GM19351 (cell line): ENCODE data around the gene VEGFB.

Experiments
- ATAC-seq: cut with Tn5 transposase; IDR thresholded peaks from one replicate; pipeline ENCODE4 v1.9.1; 2021; ENCODE audit warnings: mild to moderate bottlenecking, moderate library complexity; ENCODE audit not compliant: unreplicated experiment

The VEGFB gene

GRCh38 chr11:64276653-64277431 is 42.5 kb downstream of the VEGFB start:
- ATAC-seq, result no peak

DNA sequence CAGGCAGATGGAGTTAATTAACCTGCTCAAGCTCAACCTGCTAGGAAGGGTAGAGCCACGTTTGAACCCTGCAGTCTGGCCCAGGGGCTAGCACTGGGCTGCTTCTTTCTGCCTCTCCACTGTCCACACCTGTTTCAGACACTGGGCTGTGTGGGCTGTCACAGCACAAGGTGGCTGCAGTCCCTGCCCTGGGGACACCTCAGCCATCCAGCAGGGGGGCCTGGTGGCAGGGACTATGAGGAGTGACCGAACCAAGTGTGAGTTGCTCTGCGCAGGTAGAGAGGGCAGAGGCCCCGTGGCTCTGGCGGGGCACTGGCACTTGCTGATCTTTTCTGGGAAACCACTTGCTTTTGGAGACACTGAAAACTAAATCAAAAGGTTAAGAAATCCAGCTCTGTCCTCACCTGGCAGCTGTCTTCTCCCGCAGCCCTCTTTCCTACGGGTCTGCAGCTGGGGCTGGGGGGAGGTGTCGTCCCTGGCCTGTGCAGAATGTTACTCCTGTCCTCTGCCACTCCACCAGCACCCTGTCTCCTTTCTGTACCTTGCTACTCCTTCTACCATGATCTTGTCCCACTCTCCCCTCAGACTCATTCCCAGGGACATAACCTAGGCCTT is 44.3 kb downstream of the VEGFB start:
- no peak for ATAC-seq

GRCh38 chr11:64281957-64282770 is 47.8 kb downstream of the VEGFB start:
- no peak for ATAC-seq

DNA sequence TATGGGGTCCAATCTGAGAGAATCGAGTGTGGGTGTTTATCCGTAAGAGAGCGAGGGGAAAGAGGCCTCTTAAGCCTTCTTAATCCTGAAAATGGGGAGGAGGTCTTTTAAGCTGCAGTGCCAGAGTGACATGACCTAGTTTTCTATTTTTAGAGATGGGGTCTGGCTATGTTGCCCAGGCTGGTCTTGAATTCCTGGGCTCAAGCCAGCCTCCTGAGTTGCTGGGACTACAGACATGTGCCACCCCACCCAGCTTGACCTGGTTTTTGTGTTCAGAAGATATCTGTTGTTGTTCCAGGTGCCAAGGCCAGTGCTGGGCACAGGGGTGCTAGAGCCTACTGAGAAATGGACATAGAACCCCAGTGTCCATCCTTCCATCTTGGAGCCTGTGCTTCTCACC is 48.7 kb downstream of the VEGFB start:
- no peak for ATAC-seq

- ATAC-seq, result peak; percentile 78
These were observed 49.9 kb downstream of the VEGFB start, which contains the start of gene BAD for GRCh38 chr11:64284048-64284961. Gene BAD (minus strand): TSS chr11:64284665. CDS start chr11:64284368, 297 bp downstream.

DNA sequence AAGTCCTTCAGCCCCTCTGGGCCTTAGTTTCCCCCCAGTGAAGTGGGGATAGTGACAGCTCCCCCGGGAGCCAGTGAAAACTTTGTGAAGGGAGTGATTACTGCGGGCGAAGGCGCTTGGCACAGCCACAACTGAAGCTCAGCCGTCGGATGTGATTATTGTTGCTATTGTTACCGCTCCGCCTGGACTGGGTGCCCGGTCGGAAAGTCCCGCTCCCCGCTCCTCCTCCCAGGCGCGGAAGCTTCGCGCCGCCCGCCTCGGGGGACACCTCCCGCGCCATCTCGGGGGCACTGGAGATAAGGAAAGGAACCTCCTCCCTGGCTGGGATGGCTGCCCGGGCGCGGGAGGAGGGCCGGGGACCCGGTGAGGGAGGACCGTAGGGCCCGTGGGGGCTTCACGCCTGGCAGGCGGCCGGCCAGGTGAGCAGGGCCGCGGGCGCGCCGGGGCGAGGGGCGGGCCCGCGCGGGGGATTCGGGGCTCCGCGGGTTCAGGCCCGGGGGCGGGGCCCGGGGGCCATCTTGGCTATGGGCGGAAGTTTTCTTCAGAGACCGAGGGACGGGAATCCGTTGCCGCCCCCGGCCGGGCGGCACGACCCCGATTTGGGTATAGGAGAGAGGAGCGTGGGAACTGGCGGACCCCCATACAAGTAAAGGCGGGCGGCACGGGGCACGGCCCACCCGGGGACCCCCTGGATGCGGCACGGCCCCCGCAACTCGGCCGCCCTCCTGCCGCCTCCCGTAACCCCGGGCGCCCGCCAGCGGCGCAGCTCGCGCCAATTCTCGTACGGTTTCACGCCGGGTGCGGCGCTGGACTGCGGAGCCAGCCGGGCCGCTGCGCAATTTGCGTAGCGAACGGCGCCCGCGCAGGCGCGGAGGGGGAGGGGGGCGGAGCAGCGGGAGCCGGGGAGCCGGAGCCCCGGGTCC is 50.8 kb downstream of the VEGFB start, which contains the start of gene GPR137:
GPR137 (plus strand) TSS at position 887 of the 923 bp plus-strand sequence. CDS start 677 bp downstream, outside the sequence.
- peak; percentile 57 for ATAC-seq

DNA sequence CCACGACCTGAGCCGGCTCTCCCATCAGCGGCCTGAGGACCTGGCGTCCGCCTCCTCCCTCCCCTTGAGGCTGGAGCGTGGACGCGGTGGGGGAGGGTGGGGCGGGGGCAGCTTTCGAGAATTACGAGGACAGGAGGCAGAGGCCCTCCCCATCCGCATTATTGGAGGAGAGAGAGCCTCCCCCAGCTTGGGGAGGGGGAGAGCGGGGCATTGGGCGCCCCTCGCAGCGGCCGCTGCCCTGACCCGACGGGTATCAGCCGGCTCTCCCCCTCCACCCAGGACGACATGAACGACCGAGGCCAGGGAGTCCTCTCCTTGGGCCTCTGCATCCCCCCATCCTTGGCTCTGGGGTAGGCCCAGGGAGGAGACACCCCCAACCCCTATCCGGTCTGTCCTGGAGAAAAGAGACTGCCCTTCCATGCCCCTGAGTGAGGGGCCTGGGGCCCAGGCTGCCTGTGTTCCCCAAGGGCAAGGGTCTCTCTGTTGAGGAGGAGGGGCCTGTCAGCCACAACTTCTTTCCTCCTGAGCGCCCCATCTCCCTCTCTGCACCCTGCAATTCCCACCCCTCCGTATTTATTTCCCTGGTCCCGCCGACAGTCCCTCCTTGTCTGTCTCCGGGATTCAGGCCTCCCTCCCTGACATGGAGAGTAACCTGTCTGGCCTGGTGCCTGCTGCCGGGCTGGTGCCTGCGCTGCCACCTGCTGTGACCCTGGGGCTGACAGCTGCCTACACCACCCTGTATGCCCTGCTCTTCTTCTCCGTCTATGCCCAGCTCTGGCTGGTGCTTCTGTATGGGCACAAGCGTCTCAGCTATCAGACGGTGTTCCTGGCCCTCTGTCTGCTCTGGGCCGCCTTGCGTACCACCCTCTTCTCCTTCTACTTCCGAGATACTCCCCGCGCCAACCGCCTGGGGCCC is 51.8 kb downstream of the VEGFB start:
- no peak for ATAC-seq

GRCh38 chr11:64286801-64287159 is 52.4 kb downstream of the VEGFB start:
- ATAC-seq, result no peak

DNA sequence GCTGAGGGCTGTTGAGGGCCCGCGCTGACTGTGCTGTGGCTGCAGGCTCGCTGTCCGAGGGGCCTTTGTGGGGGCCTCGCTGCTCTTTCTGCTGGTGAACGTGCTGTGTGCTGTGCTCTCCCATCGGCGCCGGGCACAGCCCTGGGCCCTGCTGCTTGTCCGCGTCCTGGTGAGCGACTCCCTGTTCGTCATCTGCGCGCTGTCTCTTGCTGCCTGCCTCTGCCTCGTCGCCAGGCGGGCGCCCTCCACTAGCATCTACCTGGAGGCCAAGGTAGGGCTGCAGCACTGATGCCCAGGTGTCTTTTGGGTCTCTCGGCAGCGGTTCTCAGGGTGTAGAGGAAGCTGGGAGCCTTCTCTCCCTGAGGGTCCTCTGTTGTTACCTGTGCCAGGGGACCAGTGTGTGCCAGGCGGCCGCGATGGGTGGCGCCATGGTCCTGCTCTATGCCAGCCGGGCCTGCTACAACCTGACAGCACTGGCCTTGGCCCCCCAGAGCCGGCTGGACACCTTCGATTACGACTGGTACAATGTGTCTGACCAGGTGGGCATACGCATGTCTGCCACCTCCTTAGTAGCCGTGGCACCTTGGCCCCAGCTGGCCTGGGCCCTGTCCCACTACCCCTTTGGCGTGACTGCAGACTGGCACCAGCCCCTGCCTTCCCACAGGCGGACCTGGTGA is 53.4 kb downstream of the VEGFB start:
- no peak for ATAC-seq

GRCh38 chr11:64288353-64288750 is 54.0 kb downstream of the VEGFB start:
- ATAC-seq, result no peak
